Measurements from ENCODE around the gene OOSP3. TPM values are rescaled to one million over a fixed set of nuclear protein-coding genes. Genes with fewer than 3 reads are reported as not detected.
A peak's percentile ranks its signal among the peaks of the same experiment; 100 is the strongest.

OOSP3 gene
- total RNA-seq, 2 donors from 2014 or later: not detected

GRCh38 chr11:59939482-59939881, 60.9 kb downstream of the OOSP3 start:
- 82 to 89% methylated on average over 2 of the region's 2 CpGs for WGBS, 2 experiments (ENCODE audit: insufficient coverage in 1 of 2, insufficient read length in 1 of 2)
- Histone ChIP-seq H3K27ac (ENCODE audit: low read depth, low read length) (no peak overlapping the region), H3K27me3 (ENCODE audit: control insufficient read depth, insufficient read depth, low read length, poor library complexity, severe bottlenecking) (no peaks in the 10 kb centered on the region), H3K36me3 (ENCODE audit: control insufficient read depth, insufficient read depth, low read length) (no peaks in the 10 kb centered on the region), H3K4me1 (ENCODE audit: control insufficient read depth, insufficient read depth, low read length) (no peaks in the 10 kb centered on the region), H3K9ac (ENCODE audit: extremely low read depth, low read length, poor library complexity, severe bottlenecking) (no peak overlapping the region), H3K9me3 (ENCODE audit: control insufficient read depth, low read length) (peaks cover 8% of the 10 kb centered on the region), H3K4me3 (ENCODE audit: low read length) (no peak overlapping the region)
- no peaks in the 10 kb centered on the region for H3K36me3 Mint-ChIP-seq (ENCODE audit: low read depth)
- no peak for DNase-seq
- no peak overlapping the region for H3K27ac Mint-ChIP-seq
- no peak overlapping the region for H3K4me3 Mint-ChIP-seq
- TF ChIP-seq CTCF (conservative IDR thresholded peaks at IDR 0.05): no peak
- H3K9me3 Mint-ChIP-seq: peaks cover 4% of the 10 kb centered on the region
- no peaks in the 10 kb centered on the region for H3K27me3 Mint-ChIP-seq (ENCODE audit: insufficient read depth)
- H3K4me1 Mint-ChIP-seq: no peaks in the 10 kb centered on the region

GRCh38 chr11:59941091-59941490, 62.5 kb downstream of the OOSP3 start:
- TF ChIP-seq CTCF (conservative IDR thresholded peaks at IDR 0.05): no peak
- 86 to 100% methylated on average over 2 to 4 of the region's 4 CpGs for WGBS, 2 experiments (ENCODE audit: insufficient coverage in 1 of 2, insufficient read length in 1 of 2)
- Mint-ChIP-seq H3K36me3 (ENCODE audit: low read depth) (no peaks in the 10 kb centered on the region), H3K4me1 (no peaks in the 10 kb centered on the region), H3K4me3 (no peak overlapping the region), H3K9me3 (peaks cover 12% of the 10 kb centered on the region), H3K27me3 (ENCODE audit: insufficient read depth) (no peaks in the 10 kb centered on the region), H3K27ac (no peak overlapping the region)
- H3K9me3 ChIP-seq (ENCODE audit: control insufficient read depth, low read length): peaks cover 8% of the 10 kb centered on the region
- no peaks in the 10 kb centered on the region for H3K27me3 ChIP-seq (ENCODE audit: control insufficient read depth, insufficient read depth, low read length, poor library complexity, severe bottlenecking)
- no peak overlapping the region for H3K27ac ChIP-seq (ENCODE audit: low read depth, low read length)
- H3K4me1 ChIP-seq (ENCODE audit: control insufficient read depth, insufficient read depth, low read length): no peaks in the 10 kb centered on the region
- DNase-seq: no peak
- H3K36me3 ChIP-seq (ENCODE audit: control insufficient read depth, insufficient read depth, low read length): no peaks in the 10 kb centered on the region
- H3K4me3 ChIP-seq (ENCODE audit: low read length): no peak overlapping the region
- H3K9ac ChIP-seq (ENCODE audit: extremely low read depth, low read length, poor library complexity, severe bottlenecking): no peak overlapping the region

GRCh38 chr11:59943997-59944714, 65.6 kb downstream of the OOSP3 start:
- Mint-ChIP-seq H3K4me1 (no peaks in the 10 kb centered on the region), H3K9me3 (peaks cover 14% of the 10 kb centered on the region), H3K27ac (no peak overlapping the region), H3K4me3 (no peak overlapping the region), H3K27me3 (ENCODE audit: insufficient read depth) (no peaks in the 10 kb centered on the region), H3K36me3 (ENCODE audit: low read depth) (no peaks in the 10 kb centered on the region)
- TF ChIP-seq CTCF (conservative IDR thresholded peaks at IDR 0.05): no peak
- peaks cover 8% of the 10 kb centered on the region for H3K9me3 ChIP-seq (ENCODE audit: control insufficient read depth, low read length)
- no peak overlapping the region for H3K27ac ChIP-seq (ENCODE audit: low read depth, low read length)
- no peaks in the 10 kb centered on the region for H3K36me3 ChIP-seq (ENCODE audit: control insufficient read depth, insufficient read depth, low read length)
- 88 to 100% methylated on average over 1 to 2 of the region's 3 CpGs for WGBS, 2 experiments (ENCODE audit: insufficient coverage in 1 of 2, insufficient read length in 1 of 2)
- H3K4me1 ChIP-seq (ENCODE audit: control insufficient read depth, insufficient read depth, low read length): no peaks in the 10 kb centered on the region
- peak; percentile 70 for DNase-seq
- no peak overlapping the region for H3K9ac ChIP-seq (ENCODE audit: extremely low read depth, low read length, poor library complexity, severe bottlenecking)
- H3K4me3 ChIP-seq (ENCODE audit: low read length): no peak overlapping the region
- H3K27me3 ChIP-seq (ENCODE audit: control insufficient read depth, insufficient read depth, low read length, poor library complexity, severe bottlenecking): no peaks in the 10 kb centered on the region
